ENCODE results near the gene ATG3.

ATG3 gene

GRCh38 chr3:112492124-112492523 is 69.6 kb downstream of the ATG3 start:
- no peak for DNase-seq (ENCODE audit: low read depth)
- no peak for TF ChIP-seq CTCF (conservative IDR thresholded peaks at IDR 0.05; ENCODE audit: control insufficient read depth, insufficient read depth, low read depth, low read length)
- no peak overlapping the region for H3K4me3 ChIP-seq (ENCODE audit: control insufficient read depth, low read depth, low read length)

GRCh38 chr3:112491373-112491772 is 70.4 kb downstream of the ATG3 start:
- no peak for TF ChIP-seq CTCF (conservative IDR thresholded peaks at IDR 0.05; ENCODE audit: control insufficient read depth, insufficient read depth, low read depth, low read length)
- H3K4me3 ChIP-seq (ENCODE audit: control insufficient read depth, low read depth, low read length): no peak overlapping the region
- DNase-seq (ENCODE audit: low read depth): no peak

- no peak for TF ChIP-seq CTCF (conservative IDR thresholded peaks at IDR 0.05; ENCODE audit: control insufficient read depth, insufficient read depth, low read depth, low read length)
- DNase-seq (ENCODE audit: low read depth): no peak
- H3K4me3 ChIP-seq (ENCODE audit: control insufficient read depth, low read depth, low read length): no peak overlapping the region
These were observed 71.9 kb downstream of the ATG3 start for GRCh38 chr3:112489674-112490479.

- no peak for DNase-seq (ENCODE audit: low read depth)
- TF ChIP-seq CTCF (conservative IDR thresholded peaks at IDR 0.05; ENCODE audit: control insufficient read depth, insufficient read depth, low read depth, low read length): no peak
- no peak overlapping the region for H3K4me3 ChIP-seq (ENCODE audit: control insufficient read depth, low read depth, low read length)
These were observed 74.8 kb downstream of the ATG3 start for GRCh38 chr3:112486811-112487505.

GRCh38 chr3:112484352-112484751 is 77.4 kb downstream of the ATG3 start:
- DNase-seq (ENCODE audit: low read depth): no peak
- H3K4me3 ChIP-seq (ENCODE audit: control insufficient read depth, low read depth, low read length): no peak overlapping the region
- no peak for TF ChIP-seq CTCF (conservative IDR thresholded peaks at IDR 0.05; ENCODE audit: control insufficient read depth, insufficient read depth, low read depth, low read length)

- no peak for TF ChIP-seq CTCF (conservative IDR thresholded peaks at IDR 0.05; ENCODE audit: control insufficient read depth, insufficient read depth, low read depth, low read length)
- no peak overlapping the region for H3K4me3 ChIP-seq (ENCODE audit: control insufficient read depth, low read depth, low read length)
- no peak for DNase-seq (ENCODE audit: low read depth)
These were observed 79.1 kb downstream of the ATG3 start for GRCh38 chr3:112482675-112483074.
